ENCODE data around the gene SEMA3D. TPM values are rescaled to one million over a fixed set of nuclear protein-coding genes. Genes with fewer than 3 reads are reported as not detected.

The SEMA3D gene
- total and polyA plus RNA-seq, 7 donors = 0.23 to 5.5 (median 2.5) TPM

DNA sequence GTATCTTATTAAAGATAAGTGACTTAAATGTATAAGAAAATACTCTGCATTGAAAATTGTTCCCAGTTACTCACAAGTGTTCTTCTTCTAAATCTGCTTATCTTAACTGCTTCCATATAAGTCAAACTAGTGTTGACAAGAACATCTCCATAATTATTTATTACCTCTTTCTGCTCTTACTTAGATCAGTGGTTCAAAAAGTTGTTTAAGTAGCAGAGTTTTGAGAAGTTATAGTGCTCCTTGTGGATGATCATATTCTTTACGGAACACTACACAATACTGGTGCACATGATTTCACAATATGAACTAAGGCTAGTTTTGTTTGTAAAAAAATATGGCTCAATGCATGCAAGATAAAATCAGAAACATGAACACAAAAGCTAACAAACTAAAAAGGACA lies 168.4 kb downstream of the SEMA3D start:
- H3K4me1 ChIP-seq = peaks cover 0 to 8% (median 4%) of the 10 kb centered on the region in 4 donors
- intact Hi-C loops (cut with DNase I) = loop anchor here (10.0 kb wide), 1 partner anchor 704 kb away; no protein-coding TSS in a partner anchor
- H3K27ac ChIP-seq = no peak overlapping the region
- H3K4me3 ChIP-seq = no peak overlapping the region
- WGBS, 2 donors = 79 to 95% methylated on average over 1 of the region's 1 CpG
- no peaks in the 10 kb centered on the region for H3K27me3 ChIP-seq
- DNase-seq = no peak
- no peaks in the 10 kb centered on the region for H3K36me3 ChIP-seq
- TF ChIP-seq EP300 (IDR thresholded peaks at IDR 0.05) = no peak
- TF ChIP-seq POLR2A (IDR thresholded peaks at IDR 0.05) = no peak
- no peak for TF ChIP-seq POLR2AphosphoS5 (IDR thresholded peaks at IDR 0.05)
- TF ChIP-seq, protein P1, sequence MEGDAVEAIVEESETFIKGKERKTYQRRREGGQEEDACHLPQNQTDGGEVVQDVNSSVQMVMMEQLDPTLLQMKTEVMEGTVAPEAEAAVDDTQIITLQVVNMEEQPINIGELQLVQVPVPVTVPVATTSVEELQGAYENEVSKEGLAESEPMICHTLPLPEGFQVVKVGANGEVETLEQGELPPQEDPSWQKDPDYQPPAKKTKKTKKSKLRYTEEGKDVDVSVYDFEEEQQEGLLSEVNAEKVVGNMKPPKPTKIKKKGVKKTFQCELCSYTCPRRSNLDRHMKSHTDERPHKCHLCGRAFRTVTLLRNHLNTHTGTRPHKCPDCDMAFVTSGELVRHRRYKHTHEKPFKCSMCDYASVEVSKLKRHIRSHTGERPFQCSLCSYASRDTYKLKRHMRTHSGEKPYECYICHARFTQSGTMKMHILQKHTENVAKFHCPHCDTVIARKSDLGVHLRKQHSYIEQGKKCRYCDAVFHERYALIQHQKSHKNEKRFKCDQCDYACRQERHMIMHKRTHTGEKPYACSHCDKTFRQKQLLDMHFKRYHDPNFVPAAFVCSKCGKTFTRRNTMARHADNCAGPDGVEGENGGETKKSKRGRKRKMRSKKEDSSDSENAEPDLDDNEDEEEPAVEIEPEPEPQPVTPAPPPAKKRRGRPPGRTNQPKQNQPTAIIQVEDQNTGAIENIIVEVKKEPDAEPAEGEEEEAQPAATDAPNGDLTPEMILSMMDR (IDR thresholded peaks at IDR 0.05) = no peak
- H3K9me3 ChIP-seq = no peaks in the 10 kb centered on the region

DNA sequence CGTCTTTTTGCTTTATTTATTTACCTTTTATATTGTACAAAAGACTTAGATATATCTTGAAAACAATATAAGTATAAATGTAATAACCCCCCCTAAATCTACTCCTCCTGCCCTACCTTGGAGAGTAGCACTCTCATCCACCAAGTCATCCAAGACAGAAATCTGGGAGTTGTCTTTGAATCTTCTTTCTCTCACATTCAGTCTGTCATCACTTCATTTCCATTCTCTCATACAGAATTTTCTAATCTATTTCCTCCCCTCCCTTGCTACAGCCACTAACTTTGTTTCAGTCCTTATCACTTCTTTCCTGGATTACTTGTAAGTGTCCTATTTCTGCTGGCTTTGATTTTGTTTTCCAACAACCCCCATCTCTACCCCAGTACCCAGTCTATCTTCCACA lies 170.6 kb downstream of the SEMA3D start:
- WGBS, 2 donors = 69 to 80% methylated on average over 1 of the region's 1 CpG
- DNase-seq = no peak
- Histone ChIP-seq H3K4me3 (no peak overlapping the region), H3K36me3 (no peaks in the 10 kb centered on the region), H3K27me3 (no peaks in the 10 kb centered on the region), H3K4me1 (peaks cover 0 to 8% (median 4%) of the 10 kb centered on the region in 4 donors), H3K9me3 (no peaks in the 10 kb centered on the region), H3K27ac (no peak overlapping the region)
- TF ChIP-seq POLR2AphosphoS5 (IDR thresholded peaks at IDR 0.05) = no peak
- no peak for TF ChIP-seq POLR2A (IDR thresholded peaks at IDR 0.05)
- TF ChIP-seq EP300 (IDR thresholded peaks at IDR 0.05) = no peak
- TF ChIP-seq, protein P1 (IDR thresholded peaks at IDR 0.05) = no peak
- intact Hi-C loops (cut with DNase I) = loop anchor here (10.0 kb wide), 1 partner anchor 701 kb away; no protein-coding TSS in a partner anchor

DNA sequence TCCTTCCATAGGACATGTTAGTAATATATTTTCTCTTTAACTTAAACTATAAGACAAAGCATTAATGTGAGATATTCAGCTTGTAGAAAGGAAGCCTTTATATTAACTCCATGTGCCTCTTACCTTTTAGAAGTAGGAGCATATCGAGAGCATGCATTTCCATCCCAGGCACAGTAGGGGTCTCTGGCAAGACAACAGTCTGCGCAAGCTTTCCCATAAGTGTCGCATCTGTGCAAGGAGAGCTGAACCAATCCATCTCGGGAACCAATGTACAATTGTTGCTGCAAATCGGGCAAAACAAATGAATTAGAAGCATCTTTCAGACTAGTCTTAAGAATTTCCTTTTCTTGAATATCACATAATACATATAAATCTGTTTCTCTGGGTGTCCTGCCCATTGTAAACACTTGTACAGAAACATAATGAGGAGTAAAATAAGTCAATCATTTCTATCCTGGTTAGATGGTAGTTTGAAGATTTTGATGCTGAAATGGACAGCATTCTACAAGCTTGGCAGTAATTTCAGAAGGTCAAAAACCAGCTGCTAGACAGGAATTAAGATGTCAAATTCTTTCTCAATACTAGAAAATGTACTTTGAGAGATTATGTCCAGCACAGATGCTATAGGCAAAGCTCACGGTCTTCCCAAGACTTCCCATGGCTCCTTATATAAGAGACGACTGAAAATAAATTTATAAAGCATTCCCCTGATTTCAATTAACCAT lies 171.8 kb downstream of the SEMA3D start:
- TF ChIP-seq EP300 (IDR thresholded peaks at IDR 0.05) (no peak), POLR2A (IDR thresholded peaks at IDR 0.05) (no peak)
- no peak for DNase-seq
- 82 to 90% methylated on average over 7 of the region's 7 CpGs for WGBS, 2 donors
- H3K36me3 ChIP-seq = no peaks in the 10 kb centered on the region
- no peaks in the 10 kb centered on the region for H3K27me3 ChIP-seq
- H3K4me3 ChIP-seq = no peak overlapping the region
- intact Hi-C loops (cut with DNase I) = loop anchor here (10.0 kb wide), 1 partner anchor 700 kb away; no protein-coding TSS in a partner anchor
- no peaks in the 10 kb centered on the region for H3K9me3 ChIP-seq
- H3K4me1 ChIP-seq = peaks cover 0 to 7% (median 2%) of the 10 kb centered on the region in 4 donors
- no peak overlapping the region for H3K27ac ChIP-seq

DNA sequence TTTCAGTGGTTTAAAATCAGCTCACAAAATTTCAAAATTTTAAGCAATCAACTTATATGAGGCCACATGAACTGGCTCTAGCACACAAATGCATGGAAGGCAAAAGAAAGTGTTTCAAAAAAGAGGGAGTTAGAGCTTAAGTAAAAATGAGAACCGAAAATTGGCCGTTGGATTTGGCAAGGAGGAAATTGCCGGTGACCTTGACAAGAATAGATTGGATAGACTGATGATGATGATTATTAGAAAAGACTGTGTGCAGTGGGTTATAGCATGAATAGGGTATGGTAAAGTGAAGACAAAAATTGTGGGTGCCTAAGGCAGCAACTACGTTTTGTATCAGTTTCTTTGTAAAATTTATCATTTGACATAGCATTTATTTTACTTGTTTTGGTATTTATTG lies 175.7 kb downstream of the SEMA3D start:
- H3K36me3 ChIP-seq = no peaks in the 10 kb centered on the region
- DNase-seq = no peak
- H3K9me3 ChIP-seq = no peaks in the 10 kb centered on the region
- H3K4me1 ChIP-seq = peaks cover 0 to 4% (median 0%) of the 10 kb centered on the region in 4 donors
- 78 to 89% methylated on average over 4 of the region's 4 CpGs for WGBS, 2 donors
- TF ChIP-seq EP300 (IDR thresholded peaks at IDR 0.05) (no peak), POLR2AphosphoS5 (IDR thresholded peaks at IDR 0.05) (no peak), POLR2A (IDR thresholded peaks at IDR 0.05) (no peak)
- TF ChIP-seq, protein P1 (IDR thresholded peaks at IDR 0.05) = no peak
- no peak overlapping the region for H3K27ac ChIP-seq
- intact Hi-C loops (cut with DNase I) = loop anchor here (10.0 kb wide), 1 partner anchor 696 kb away; no protein-coding TSS in a partner anchor
- H3K27me3 ChIP-seq = no peaks in the 10 kb centered on the region
- H3K4me3 ChIP-seq = no peak overlapping the region

DNA sequence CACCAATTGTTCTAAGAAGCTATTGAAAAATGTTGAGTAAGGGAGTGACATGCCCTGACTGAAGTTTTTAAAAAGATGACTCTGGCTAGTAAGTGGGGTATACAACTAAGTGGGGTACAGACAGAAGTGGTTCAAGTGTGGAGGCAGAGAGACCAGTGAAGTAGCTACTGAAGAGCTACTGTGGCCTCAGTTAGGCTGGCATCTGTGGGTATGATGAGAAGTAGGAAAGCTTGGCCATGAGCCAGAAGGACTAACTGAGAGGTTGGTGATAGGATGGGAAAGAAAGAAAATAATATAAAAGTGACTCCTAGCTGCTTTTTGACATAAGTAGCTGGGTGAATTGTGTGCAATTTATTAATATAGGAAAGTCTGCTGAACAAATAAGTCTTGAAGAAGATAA lies 176.6 kb downstream of the SEMA3D start:
- no peak overlapping the region for H3K27ac ChIP-seq
- H3K36me3 ChIP-seq = no peaks in the 10 kb centered on the region
- peaks cover 0 to 9% (median 0%) of the 10 kb centered on the region in 4 donors for H3K4me1 ChIP-seq
- intact Hi-C loops (cut with DNase I) = loop anchor here (10.0 kb wide), 1 partner anchor 696 kb away; no protein-coding TSS in a partner anchor
- H3K4me3 ChIP-seq = no peak overlapping the region
- no peak for DNase-seq
- H3K9me3 ChIP-seq = no peaks in the 10 kb centered on the region
- no peak for TF ChIP-seq POLR2AphosphoS5 (IDR thresholded peaks at IDR 0.05)
- TF ChIP-seq, protein P1 (IDR thresholded peaks at IDR 0.05) = no peak
- H3K27me3 ChIP-seq = no peaks in the 10 kb centered on the region

Measured in sigmoid colon (tissue), 7 donors.